Measurements from ENCODE around the gene RANBP3.
"Not testable (repeated sequence)": the region's sequence is repeated elsewhere in the genome, so short reads cannot be mapped to it uniquely, and the experiment has no call there.

RANBP3 gene

GRCh38 chr19:5985837-5986236 is 7.9 kb upstream of the RANBP3 start:
- DNase-seq, result not testable (repeated sequence)

GRCh38 chr19:5985098-5985783 is 7.3 kb upstream of the RANBP3 start:
- peak; percentile 30 for DNase-seq

DNA sequence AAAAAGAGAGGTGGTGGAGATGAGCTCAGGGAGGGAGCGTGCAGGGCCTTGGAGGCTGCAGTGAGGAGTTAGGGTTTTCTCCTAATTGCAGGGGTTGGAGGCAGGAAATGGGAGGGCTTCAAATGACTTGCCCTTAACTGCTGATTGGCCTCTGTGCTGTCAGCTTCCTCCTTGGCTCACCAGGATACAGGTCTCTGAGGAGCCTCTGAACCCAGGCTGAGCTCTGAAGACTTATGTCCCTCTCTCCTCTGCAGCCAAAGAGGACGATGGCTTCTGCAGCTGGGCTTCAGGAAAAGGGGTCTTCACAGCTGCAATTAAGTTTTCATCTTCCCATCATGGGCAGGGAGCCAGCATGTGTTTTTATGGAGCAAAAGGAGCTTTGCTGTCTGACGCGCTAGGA is 6.7 kb upstream of the RANBP3 start:
- no peak for DNase-seq

DNA sequence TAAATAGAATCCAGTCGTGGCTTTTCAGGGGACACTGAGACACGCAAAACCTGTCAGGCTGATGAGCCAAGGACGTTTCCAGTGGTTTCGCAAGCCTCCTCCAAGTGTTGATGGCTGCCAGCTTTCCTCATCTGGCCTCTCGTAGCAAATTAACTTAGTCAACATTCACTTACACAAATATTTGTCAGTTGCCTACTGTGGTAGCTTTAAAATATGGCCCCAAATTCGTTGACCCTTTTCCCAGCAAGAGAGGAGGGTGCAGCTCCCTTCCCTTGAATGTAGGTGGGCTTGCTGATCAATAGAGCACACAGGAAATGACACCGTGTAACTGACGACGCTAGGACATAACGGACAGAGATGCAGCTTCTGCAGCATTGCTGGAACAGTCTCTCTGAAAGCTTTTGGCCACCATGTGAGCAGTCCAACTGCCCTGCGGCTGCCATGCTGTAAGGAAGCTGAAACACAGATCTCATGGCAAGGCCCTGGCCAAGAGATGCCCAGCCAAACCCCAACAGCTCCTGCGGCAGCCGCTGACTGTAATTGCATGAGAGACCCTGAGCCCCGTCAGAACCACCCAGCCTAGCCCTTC is 5.5 kb upstream of the RANBP3 start:
- no peak for DNase-seq

GRCh38 chr19:5978606-5979552 is 939 bp upstream of the RANBP3 start:
- no peak for DNase-seq

DNA sequence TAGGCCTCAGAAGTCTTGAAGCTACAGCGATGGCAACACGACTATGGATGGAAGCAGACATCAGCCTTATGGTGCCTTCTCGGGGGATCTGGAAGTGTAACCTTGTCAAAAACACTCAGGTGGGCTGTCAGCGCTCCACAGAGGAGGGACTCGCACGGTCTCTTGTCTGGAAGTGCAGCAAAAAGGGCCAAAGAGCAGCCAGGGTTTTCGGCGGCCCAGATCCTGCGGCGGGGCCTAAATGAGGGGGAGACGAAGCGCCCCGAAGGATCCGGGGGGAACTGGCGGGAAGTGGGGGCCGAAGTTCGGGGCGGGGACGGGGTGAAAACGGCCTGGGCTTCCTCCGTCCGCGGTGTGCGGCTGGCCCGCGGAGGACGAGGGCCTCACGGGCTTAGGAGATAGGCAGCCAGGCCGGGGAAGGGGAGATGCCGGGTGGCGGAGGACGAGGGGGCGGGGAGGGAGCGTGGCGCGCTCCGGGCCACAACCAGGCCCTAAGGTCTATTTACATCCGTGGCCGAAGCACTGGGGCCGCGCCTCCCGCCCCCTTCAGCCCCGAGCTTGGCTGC is 637 bp downstream of the RANBP3 start:
- DNase-seq, result no peak

DNA sequence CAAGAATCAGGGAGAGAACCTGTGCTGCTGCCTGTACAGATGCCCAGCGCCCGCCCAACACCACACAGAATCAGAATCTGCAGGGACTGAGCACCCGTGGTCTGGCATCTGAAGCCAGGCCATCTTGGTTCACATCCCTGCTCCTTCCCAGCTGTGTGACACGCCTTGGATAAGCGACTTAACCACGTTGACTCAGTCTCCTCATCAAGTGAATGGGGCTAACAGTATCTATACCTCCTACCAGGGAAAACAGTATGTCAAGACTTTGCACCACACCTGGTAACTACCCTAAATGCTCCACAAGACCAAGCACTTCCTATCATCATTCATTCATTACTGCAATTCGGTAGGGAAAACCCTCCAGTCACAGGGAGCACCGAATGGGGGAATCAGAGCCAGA is 1.2 kb downstream of the RANBP3 start:
- DNase-seq, result no peak

DNA sequence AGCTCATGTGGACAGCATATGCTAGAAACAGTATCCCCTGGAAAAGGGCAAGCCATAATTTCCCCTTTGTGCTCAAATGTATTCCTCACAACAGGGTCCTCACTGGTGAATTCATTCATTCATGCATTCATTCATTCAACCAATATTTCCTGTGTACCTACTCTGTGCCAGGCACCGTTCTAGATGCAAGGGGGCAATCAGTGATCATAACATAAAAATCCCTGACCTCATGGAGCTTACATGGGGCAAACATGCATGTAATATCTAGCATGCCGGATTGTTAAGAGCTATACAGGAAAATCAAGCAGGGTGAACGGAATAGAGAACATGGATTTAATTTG is 2.6 kb downstream of the RANBP3 start:
- DNase-seq, result no peak

DNA sequence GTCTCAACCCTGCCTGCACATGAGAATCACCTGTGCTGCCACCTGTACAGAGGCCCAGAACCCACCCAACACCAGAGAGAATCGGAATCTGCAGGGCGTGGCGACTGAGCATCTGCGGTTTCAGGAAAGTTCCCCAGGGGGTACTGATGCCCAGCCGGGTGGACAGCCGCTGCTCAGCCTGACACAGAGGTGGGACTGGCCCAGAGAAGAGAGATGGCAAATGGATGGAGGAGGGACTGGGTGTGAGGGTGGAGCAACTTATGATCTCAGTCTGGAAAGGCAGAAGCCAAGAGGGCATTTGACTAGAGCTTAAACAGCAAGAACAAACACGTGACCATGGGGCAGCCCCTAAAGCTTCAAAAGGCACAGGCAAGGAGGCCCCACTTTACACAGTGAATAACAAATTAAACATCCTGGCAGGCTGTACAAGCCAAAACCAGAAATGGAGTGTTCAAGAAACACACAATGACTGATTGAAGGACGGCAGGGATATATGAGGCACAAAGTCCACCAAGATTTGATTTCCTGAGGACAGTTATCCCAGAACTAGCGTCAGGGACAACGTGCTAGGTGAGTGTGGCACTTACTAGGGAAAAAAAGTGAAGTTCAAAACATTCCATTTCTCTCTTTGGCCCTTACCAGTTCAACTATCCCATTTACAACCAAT is 3.1 kb downstream of the RANBP3 start:
- DNase-seq, result no peak

DNA sequence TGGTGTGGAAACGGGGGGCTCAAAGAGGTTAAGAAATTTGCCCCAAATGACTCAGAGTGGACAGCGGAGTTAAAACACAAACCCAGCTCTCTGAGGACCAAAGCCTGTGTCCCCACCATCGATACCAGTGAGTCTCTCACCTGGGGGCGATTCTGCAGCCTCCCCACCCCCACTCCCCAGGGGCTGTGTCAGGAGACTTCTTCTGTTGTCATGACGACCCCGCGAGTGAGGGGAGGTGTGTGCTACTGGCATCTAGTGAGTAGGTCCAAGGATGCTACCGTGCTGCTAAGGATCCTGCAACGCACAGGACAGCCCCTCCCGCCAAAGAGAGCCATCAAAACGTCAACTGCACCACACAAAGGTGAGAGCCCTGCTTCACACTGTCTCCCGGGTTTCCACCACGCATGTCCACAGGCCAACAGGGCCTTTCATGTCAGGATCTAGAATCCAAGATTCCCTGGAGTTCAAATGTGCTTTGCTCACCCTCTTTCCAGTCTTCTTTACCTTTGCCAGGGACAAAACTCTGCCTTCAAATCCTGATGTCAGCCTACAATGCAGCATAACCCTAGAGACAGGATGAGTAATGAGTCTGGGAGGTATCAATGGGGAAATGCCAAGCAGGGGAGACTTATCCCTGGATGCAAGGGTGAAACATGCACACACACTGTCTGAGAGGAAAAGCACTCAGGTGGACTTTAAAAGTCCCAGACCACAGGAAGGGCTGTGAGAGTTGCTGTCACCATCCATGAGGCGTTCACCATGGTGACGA is 3.9 kb downstream of the RANBP3 start:
- no peak for DNase-seq

- DNase-seq, result no peak
Measured at GRCh38 chr19:5973376-5973775, 4.6 kb downstream of the RANBP3 start.

DNA sequence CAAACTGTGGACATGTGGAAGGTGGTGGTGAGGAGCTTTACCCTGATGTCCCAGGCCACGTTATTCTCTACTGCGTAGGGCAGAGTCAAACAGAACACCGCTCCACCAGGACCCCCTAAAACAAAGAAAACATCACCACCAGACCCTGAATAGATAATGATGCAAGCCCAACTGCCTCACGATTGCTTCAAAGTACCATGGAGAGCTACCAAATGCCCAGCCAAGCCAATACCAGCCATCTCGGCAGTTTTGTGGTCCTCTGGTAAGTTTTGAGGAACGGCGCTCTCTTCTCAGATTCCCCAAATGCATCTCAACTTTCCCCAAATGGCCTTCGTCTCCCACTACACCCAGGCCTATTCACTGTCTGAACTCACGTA is 5.6 kb downstream of the RANBP3 start:
- DNase-seq, result no peak

DNA sequence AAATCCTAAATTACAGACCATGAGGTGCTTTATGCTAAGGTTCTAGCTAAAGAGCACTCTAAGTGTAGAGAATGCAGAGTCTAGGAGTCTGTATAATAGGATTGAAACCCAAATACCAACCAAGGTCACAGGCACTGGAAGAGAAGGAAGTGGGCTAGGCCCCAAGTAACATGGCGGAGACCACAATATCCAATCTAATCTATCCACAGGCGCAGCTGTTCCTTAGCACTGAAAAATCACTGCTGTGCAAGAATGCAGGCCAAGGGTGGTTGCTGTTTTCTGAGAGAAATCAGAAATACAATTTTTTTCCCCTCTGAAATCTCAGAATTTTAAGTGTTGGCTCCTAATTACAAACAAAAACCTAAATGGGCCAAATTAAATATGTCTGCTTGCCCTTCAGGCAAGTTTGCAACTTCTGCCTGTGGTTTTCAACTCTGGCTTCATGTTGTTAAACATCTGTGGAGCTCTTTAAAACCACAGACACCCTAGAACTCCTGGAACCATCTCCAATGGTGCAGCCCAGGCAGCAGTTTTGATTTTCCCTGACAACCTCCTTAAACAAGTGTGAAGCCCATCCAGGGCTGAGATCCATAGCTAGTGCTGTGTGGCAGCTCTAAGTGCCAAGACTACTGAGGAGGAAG is 6.1 kb downstream of the RANBP3 start:
- no peak for DNase-seq

GRCh38 chr19:5969476-5969875 is 8.5 kb downstream of the RANBP3 start:
- DNase-seq, result no peak

GRCh38 chr19:5968431-5969373 is 9.2 kb downstream of the RANBP3 start:
- DNase-seq, result no peak

GRCh38 chr19:5967994-5968430 is 9.9 kb downstream of the RANBP3 start:
- peak; percentile 73 for DNase-seq

DNA sequence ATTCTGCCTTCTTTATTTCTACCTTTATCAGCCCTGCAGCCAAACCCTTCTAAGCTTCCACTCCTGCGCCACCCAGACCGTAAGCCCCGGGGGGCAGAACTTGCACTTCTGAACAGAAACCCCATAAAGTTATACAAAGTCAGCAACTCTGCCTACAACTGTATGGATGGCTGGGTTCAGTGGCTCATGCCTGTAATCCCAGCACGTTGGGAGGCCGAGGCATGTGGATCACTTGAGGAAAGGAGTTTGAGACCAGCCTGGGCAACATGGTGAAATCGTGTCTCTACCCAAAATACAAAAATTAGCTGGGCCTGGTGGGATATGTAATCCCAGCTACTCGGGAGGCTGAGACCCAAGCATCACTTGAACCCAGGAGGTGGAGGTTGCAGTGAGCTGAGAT is 10.4 kb downstream of the RANBP3 start:
- no peak for DNase-seq

DNA sequence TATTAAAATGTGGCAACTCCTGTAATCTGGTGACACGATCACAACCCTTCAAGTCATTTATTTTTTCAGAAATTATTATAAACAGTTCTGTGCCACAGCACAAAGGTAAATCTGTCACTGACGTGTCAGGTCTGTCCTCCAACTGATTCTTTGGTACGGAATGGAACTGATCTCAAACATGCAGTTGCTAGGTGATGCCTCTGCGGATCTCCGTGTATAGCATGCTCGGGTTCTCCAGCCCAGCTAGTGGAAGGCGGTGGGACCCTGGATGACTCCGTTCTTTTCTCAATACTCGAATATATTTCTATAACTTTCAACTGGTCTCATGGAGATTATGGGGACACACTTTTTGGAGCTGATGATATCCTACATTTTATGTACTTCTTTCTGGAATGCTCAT is 11.0 kb downstream of the RANBP3 start:
- DNase-seq, result no peak

GRCh38 chr19:5966215-5966614 is 11.7 kb downstream of the RANBP3 start:
- DNase-seq, result peak; percentile 66

- no peak for DNase-seq
Measured at GRCh38 chr19:5964816-5965565, 12.9 kb downstream of the RANBP3 start.
